ENCODE results near the gene ADAMTS2.

The ADAMTS2 gene

DNA sequence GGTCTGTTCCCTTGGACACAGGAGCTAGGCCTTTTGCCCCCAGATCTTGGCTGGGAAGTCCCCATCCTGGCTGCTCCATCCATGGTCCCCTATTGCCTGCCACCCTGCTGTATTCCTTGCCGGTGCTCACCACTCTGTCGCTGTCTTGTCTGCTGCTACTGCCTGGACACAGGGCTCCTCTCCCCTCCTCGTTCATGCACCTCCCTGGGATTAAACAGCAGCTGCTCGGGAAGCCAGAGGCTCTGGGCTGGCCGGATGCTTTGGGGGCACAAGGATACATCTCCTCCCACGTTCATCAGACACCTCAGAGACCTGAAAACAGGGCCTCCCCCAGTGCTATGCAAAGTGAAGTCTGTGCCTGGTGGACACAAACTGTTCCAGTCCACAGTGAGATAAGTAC lies 174.7 kb downstream of the ADAMTS2 start:
- no peak for DNase-seq

DNA sequence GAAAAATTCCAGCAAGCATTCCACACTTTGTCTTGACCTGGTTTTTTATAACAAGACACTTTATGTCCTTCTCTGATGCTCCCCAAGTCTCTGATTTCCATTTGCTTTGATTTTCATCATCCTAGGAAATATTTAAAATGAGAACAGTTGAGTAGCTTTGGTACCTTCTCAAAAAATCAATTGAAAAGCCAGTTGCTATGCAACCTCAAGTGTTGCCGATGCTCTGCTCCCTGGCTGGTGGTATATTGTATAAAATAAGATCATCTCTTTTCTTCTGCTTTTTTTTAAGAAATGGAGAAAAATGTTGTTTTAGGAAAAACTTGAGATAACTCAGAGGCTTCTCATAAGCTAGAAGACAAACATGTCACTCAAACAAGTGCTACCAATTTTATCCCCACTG lies 175.4 kb downstream of the ADAMTS2 start:
- DNase-seq, result no peak

DNA sequence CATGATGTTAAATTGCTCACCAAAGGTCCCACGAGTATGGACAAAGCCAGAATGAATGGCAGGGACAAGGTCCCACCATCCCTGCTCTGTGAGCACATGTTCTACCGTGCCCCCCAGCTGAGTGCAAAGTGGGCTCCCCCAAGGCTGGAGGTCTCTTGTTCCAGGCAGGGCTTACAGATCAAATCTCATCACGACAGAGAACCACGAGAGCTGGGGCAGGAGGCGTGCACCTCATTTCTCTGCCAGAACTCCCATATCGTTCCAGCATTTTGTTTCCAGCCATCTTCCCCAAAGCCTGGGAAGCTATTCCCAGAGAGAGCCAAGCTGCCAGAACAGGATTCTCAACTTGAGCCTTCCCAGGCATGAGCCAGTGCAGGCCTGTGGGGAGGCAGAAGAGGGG lies 176.6 kb downstream of the ADAMTS2 start:
- DNase-seq, result no peak

DNA sequence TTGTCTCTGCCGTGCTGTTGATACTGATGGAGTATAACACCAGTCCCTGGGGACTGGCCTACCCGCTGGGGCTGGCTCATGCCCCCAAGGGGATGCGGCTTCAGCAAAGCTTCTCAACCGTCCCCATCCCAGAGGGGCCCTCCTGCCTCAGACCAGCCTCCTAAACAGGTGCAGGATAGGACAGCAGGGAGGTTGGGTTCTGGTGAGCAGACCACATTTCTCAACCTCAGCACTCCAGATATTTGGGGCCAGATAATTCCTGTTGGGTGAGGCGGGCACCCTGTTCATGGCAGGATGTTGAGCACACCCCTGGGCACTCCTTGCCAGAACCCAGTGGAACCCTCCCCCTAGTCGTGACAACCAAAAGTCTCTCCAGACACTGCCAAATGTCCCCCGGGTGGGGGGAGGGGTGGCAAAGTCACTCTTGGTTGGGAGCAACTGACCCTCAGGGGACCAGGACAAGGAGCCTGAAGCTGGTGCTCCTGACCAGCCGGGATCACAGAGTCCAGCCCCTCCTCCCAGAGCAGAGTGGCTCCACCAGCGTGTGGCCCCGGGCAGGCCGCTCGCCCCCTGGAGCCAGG lies 177.3 kb downstream of the ADAMTS2 start:
- DNase-seq, result no peak

DNA sequence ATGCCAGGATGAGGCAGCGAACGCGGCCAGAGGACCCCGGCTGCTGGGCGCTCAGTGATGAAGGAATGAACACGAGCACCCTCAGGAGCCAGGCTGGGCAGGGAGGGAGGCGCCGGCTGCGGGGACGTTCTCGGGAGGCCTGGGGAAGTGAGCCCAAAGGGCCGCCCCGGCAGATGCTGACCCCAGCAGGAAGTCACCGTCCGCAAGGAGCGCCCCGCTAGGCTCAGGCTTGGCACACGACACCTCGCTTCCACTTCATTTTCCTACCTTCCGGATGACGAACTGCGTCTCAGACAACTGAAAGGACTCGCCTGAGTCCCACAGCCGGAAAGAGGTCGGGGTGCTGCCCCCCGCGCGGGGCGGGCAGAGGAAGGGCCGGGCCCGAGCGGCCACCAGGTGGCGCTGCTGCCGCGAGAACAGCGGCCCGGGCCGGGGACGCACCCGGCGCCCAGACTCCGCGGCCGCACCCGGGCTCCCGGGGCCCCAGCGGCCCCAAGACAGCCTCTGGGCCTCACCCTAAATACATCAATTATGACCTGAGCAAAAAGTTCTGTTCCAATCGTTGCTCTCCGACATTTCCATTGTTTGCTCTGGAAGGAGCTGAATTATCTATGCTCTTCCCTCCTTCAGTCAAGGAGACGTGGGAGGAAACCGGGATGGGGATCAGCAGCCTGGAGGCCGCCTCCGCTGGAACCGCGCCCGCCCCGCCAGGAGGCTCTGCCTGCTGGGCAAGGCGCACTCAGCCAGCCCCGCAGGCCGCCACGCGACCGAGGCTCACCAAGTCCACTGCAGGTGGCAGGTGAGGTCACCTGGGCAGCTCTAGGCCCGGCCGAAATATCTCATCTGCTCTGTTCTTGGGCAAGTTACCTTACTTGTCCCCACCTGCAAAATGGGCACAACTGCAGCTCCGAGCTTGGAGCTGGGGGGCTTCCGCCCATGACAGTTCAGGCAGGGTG lies 178.1 kb downstream of the ADAMTS2 start:
- no peak for DNase-seq

DNA sequence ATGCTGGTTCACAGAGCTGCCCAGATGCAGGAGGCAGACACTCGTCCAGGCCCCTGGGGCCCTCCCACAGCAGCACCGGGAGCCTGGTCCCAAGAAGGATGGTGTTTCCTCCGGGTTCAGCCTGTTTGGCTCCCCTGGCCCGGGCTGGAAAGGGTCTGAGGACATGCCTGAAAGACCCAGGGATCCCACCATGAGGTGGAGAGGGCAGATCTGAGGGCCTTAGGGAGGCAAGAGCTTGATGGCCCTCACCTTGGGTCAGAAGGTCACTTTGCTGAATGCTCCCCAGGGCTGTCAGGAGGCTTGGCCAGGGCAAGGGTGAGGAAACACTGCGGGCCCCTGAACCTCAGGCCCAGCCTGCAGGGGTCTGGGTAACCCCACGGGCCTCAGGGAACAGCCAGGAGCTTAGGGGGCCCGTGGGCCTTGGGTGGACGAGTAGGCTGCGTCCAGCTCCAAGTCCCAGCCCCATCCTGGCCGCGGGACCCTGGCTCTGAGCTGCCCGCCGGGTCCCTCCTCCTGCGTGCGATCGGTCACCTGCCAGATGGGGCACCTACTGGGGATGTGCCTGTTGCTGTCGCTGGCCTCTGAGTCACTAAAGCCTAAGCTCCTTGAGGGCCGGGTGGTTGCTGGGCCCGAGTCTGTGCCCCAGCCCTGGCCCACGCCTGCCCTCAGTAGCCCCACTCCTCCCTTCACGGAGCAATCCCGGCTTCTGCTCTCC lies 178.9 kb downstream of the ADAMTS2 start:
- no peak for DNase-seq

DNA sequence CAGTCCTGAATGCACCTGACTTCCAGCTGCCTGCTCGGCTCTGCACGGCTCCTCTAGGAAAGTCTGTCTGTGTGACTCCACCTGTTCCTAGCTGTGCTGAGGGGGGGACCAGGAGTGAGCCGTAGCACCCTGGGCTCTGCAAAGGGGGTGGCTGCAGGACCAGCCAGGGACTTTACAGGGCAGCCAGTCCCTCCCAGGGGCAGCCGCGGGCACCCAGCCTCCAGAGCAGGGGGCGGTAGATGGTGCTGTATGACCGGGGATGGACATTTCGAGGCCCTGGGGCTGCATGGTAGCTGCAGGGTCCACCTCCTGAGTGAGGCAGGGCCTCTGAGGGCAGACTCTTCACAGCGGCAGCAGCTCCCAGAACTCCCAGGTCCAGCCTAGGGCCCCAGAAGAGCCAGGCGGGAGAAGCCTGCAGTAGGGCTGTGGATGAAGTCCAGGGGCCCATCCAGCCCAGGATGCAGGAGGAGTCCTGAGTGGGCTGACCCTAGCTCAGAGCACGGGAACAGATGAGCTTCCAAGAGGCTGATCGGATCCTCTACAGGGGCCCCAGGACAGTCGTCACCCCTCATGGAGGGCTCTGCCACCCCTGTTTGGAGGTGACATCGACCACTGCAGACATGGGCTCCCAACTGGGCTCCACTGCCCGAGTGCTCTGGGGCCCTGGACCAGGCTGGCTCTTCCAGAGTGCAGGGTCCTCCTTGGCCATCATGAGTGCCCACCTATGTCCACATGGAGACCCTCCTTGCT lies 179.7 kb downstream of the ADAMTS2 start:
- DNase-seq, result no peak

DNA sequence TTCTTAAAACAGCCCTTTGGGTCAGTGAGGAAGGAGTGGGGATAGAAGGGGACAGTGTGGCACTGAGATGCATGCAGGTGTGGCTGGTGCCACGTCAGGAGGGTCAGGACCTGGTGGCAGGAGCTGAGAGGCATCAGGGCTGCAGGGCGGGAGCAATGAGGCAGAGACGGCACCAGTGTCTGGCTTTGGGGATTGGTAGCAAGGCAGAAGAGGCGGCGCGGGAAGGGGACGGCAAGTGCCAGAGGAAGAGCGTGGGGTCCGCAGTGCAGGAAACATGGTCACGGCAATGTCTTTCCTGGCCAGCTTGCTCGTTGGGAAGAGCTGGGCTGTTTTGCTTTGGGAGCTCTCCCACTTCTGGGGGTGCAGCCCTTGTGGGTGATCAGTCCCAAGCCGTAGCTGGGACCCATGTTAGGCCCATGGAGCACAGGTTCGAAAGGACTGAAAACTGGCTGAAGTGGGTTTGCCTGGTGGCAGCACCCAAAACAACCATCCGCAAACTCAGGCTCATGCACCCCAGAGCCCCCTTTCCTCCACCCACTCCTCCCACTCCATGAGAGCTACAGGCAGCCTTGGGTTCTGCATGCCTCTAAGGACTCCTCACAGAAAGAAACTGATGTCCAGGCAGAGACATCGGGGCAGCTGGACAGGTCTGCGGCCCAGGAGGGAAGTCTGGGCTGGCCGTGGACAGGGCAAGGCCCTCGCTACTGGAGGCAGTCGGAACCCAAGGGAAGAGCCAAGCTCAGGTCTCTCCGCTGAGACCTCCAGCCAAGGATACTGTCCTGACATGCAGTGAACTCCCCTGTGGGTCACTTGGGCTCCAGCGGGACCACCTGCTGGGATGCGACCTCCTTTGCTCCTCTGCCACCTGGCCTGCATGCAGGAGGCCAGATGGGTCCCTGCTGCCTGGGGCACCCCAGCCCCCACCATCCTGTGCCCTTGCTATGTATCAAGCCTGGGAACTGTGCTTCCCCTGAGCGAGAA lies 180.6 kb downstream of the ADAMTS2 start:
- DNase-seq, result no peak

DNA sequence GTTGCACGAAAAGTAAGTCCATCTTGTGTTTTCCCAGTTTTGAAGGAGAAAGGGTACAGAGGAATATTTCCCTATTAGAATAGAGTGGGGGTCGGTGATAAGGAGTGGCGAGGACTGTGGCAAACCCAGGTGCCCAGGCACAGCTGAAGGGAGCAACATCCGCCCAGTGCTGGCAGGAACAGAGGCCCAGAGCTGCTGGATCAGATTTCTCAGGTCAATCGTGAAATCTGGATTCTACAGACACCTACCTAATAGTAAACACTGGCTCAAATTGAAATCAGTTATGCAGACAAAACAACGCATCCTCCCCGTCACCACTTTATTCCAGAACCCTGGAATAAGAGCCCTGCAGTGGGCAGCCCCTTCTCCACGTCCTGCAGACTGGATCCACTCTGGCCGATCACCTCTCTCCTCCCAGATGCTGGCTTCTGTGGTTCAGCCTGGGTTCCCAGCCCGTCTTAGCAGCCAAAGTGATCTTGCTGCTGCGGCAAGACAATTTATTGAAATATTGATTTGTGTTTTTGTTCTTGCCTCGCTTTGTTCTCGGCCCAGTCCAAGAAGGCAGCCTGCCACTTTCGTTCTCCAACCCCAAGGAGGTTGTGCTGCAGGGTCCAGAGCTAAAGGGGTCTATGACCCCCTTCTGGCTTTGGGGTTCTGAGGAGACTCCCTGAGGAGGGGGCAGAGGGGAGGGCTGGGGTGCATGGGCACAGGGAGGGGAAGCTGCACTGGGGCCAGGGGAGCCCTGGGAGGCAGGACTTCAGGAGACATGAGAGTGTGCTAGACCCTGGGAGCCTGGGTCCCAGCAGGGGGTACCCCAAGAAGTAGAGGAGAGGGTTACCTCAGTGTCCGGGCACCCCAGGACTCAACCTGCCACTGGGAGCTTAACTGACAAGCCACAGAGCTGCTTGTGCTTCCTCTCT lies 181.8 kb downstream of the ADAMTS2 start:
- DNase-seq, result no peak

DNA sequence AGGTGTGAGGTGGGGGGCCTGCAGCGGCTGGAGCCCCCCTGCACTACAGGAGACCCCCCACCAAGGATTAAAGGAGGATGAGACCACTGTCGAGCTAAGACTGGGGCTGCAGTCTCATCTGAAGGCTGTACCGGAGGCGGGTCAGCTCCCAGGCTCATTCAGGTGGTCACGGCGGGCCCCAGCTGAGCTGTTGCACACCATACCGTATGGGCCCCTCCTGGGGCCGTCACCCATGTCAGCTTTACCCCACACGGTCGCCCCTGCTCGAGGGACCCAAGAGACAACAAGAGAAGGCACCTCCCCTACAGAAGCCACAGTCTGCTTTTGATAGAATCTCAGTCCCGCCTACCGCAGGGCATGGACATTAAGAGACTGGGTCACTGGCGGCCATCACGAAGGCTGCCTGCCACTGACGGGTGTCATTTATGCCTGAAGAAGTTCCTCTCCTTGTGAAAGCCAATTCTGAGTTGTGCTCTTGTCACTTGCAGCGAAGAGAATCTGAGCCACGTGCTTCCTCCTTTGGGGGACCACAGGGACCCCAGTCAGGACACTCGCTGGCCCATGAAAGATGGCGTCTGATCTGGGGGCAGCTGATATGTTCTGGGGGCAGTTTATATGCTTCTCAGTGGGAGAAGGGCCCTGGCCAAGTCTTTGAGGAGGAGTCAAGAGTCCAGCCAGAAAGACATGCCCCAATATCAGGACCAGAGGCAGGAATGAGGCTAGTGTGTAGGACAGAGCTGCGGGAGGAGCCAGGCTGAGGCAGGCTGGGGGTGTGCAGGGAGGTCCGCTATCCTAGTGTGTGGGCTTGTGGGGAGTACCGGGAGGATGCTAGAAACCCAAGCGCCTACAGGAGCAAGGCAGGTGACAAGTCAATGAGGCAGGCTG lies 182.7 kb downstream of the ADAMTS2 start:
- DNase-seq, result no peak

DNA sequence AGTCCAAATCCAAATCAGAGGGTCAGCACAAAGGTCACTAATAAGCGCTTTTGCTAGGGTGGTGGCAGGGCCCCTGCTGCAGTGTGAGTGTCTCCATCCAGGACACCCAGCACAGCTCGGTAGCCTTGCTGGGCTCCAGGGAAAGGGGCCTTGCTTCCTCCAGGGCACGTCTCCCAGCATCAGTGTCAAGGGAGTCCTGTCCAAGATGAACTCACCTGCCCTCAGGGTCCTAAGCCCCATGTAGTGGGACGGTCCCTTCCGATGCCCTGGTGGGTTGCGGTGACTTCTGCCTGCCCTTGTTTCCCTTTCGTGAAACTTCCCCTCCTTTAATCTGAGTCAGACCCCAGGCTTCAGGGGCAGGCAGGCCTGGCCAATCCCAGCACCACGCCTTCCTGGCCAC lies 183.4 kb downstream of the ADAMTS2 start:
- DNase-seq, result no peak

DNA sequence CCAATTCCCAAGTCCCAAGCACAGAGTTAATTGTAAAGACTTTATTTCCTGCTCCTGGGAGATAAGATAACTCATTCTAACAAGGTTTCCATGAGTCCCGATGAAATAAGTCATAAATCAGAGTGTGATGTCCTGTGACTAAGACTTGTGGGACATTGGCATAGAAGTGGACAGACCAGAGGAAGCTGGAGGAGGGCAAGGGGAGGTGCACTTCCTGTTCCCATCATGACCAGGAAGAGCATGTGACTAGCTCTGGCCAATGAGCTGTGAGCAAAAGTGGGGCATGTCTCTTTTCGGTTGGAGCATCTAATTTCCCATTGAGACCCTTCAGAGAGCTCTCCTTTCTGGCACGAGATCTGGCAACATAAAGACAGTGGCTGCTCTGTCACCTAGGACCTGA lies 184.7 kb downstream of the ADAMTS2 start:
- DNase-seq, result no peak

DNA sequence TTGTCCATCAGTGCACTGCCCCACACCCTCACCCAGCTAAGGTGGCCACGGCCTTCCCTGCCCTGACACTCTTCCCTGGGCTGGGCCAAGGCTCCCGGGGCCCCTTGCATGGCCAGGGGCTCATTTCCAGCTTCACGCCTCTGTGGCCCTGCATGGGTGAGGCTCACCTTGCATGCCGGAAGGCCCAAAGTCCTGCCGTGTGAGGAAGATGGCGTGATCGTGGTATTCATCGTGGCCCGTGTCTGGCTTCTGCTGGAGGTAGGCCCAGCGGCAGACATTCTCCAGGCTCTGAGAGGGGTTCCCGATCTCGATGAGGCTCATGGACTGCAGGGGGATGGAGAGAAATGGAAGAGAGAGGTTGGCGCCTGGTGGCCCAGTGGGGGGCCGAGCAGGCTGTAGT lies 186.7 kb downstream of the ADAMTS2 start:
- DNase-seq, result no peak

DNA sequence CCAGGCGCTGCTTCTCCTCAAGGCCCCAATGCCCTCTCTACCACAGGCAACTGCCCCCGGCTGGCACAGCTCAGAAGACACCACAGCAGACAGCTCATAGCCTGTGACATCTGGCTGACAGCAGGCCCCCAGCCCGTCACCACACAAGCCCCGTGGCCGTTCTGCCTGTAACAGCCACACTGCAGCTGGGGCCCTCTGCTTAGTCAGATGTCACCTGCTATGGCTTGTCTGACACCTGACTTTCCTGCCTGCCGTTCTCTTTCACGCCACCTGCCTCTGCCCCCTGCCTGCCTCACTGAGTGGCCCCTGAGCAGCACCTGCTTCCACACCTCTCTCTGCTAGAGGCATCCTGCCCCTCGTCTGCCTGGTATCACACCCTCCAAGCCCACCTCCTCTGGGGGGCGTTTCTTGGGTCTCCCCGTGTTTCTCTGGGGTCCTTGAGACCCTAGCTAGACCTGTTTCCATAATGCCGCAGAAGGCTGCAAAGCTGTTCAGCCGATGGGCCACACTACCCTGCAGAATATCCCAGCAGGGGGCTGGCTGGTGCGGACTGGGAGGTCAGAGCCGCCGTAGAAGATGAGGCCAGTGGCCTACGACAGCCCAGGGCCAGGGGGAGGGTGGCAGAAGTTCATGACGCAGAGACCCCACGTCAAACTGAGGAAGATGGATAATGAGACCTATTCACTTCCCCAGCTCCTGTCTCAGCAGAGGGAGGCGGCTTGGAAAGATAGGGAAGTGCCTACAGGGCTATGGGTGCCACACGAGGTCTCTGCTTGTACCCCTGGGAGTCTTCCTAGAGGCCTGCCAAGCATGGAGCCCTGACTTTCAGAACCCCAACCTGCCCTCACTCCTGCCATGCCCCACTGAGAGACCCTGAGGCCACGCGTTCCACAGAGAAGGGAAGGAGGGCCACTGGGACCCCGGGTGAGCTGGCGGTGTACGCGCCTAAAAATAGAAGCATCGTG lies 190.0 kb downstream of the ADAMTS2 start:
- no peak for DNase-seq

DNA sequence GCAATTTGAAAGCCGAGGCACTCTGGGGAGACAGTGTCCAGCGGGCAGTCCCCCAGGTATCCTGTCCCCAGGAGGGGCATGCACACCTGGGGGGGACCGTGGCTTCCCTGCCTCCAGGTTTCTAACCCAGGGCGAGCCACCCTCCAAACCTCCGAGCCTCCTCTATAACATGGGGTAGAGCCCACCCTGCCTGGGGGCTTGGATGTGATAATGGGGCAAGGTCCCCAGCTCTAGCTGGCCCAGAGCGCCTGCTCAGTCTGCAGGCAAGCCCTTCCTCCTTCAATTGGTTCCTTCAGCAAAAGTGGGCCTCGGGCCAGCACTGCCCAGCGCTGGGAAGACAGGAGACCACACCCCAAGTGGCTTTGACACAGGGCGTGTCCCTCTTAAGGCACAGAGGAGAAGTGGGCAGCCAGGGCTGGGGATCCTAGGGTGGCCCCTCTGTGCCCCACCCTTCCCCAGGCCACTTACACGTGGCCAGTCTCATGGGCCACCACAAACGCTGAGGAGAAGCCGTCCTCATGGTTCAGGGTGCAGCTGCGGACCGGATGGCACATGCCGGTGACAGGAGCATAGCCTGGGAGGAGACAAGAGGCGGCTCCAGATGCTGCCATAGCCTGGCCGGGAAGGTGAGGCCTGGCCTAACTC lies 190.8 kb downstream of the ADAMTS2 start:
- DNase-seq, result no peak

DNA sequence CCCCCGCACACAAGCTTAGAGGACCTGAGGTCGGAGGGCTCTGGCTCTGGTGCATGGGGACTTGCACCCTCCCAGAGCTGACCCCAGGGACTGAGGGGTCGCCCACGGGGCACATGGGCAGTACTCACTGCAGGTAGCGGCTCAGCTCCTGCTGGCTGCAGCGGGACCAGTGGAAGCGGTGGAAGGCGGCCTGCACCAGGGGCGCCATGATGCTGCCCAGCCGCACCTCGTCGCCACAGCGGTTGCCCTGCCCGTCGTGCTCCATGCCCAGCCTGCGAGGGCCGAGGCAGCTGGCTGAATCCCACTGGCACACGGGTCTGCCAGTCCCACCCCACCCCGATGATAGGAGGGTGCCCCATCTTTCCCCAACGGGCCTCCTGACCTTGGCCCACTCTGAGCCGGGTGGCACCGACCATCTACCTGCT lies 191.3 kb downstream of the ADAMTS2 start:
- no peak for DNase-seq

DNA sequence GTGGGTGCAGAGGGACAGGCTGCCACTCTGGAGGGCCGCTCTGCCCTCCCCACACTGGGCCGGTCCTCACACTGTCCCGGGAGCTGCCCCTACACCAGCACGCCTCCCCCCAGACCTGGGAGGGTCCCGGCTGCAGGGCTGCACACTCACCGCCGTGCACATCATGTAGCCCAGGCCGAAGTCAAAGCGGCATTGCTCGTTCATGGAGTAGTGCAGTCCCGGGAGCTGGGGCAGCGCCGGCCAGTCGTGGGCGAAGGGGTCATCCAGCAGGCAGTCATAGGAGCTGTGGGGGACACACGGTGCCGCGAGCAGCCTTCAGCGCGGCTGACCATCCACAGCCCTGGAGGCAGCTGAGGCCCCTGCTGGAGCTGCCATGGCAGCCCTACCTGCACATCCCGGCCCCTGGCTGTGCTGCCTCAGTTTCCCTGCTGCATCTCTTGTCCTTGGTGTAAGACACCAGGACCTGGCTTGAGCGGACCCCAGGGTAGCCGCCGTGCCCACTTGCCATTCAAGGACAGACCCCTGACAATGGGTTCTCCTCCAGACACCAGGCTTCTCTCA lies 191.8 kb downstream of the ADAMTS2 start:
- no peak for DNase-seq

DNA sequence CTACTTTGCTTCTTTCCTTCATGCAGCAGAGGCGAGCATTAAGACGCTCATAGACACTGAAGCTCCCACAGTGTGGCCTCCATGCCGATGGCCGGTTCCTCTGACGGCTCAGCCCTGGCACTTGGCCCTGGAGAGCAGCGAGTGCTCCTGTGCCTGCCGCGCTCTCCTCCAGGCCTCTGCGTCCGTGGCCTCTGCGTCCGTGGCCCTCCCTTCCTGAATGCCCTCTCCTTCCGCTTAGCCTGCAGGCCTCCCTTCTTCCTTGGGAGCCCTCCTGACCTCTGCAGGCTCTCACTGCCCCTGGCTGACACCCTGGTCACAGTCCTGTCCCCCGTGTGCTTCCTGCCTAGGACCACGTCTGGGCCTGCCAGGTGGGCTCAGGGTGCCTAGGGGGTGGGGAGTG lies 192.3 kb downstream of the ADAMTS2 start:
- DNase-seq, result no peak
